Fibroblast of mammary gland (primary cell): ENCODE data around the gene C5orf63.
"Not testable (repeated sequence)": the region's sequence is repeated elsewhere in the genome, so short reads cannot be mapped to it uniquely, and the experiment has no call there.

Experiments used
- DNase-seq: peaks from one replicate; pipeline ENCODE4 v3.0.0-alpha.2; 2010; ENCODE audit warnings: low read depth
- H3K4me3 ChIP-seq: 2 replicates; pipeline ENCODE4 v1.5.1; 2011; ENCODE audit warnings: low read depth, mild to moderate bottlenecking, low read length, moderate library complexity; ENCODE audit not compliant: control insufficient read depth
- TF ChIP-seq, protein P1 (sequence below): conservative IDR thresholded peaks from 2 replicates; pipeline ENCODE4 v1.5.1; 2011; ENCODE audit warnings: low read depth, low read length, inconsistent platforms; ENCODE audit not compliant: control insufficient read depth, insufficient read depth

Gene C5orf63

DNA sequence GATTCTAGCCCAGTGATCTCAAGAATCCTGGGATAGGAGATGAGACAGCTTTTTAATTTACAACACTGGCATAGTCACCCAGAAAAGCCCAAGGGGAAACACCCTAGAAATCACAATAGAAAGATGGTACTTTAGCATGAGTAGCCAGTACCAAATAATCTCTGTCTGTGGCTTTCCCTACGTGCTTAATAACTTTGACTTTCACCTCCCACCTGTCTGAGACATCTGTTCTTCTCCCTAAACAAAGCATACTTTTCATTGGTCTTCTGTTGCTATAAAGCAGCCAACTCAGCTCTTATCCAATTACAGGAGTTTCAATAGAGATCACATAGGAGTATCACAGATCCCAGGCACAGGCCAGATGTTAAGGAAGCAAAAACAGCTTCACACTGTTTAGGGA, 53.4 kb downstream of the C5orf63 start:
- no peak for DNase-seq
- no peak overlapping the region for H3K4me3 ChIP-seq
- TF ChIP-seq, protein P1, sequence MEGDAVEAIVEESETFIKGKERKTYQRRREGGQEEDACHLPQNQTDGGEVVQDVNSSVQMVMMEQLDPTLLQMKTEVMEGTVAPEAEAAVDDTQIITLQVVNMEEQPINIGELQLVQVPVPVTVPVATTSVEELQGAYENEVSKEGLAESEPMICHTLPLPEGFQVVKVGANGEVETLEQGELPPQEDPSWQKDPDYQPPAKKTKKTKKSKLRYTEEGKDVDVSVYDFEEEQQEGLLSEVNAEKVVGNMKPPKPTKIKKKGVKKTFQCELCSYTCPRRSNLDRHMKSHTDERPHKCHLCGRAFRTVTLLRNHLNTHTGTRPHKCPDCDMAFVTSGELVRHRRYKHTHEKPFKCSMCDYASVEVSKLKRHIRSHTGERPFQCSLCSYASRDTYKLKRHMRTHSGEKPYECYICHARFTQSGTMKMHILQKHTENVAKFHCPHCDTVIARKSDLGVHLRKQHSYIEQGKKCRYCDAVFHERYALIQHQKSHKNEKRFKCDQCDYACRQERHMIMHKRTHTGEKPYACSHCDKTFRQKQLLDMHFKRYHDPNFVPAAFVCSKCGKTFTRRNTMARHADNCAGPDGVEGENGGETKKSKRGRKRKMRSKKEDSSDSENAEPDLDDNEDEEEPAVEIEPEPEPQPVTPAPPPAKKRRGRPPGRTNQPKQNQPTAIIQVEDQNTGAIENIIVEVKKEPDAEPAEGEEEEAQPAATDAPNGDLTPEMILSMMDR: no peak

DNA sequence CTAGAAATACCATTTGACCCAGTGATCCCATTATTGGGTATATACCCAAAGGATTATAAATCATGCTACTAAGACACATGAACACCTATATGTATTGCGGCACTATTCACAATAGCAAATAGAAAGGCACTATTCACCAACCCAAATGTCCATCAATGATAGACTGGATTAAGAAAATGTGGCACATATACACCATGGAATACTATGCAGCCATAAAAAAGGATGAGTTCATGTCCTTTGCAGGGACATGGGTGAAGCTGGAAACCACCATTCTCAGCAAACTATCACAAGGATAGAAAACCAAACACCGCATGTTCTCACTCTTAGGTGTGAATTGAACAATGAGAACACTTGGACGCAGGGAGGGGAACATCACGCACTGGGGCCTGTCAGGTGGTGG, 56.6 kb downstream of the C5orf63 start:
- DNase-seq, H3K4me3 ChIP-seq: not testable (repeated sequence)

DNA sequence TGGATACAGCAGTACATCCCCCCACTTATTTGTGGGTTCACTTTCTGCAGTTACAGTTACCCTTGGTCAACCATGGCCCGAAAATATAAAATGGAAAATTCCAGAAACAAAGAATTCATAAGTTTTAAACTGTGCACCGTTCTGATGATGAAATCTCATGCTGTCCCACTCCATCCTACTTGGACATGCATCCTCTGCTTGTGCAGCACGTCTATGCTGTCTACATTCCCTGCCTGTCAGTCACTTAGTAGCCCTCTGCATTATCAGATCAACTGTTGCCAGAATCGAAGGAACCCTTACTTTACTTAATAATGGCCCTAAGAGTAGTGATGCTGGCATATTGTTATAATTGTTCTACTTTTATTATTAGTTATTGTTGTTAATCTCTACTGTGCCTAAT, 57.6 kb downstream of the C5orf63 start:
- no peak overlapping the region for H3K4me3 ChIP-seq
- DNase-seq: no peak
- TF ChIP-seq, protein P1: no peak

DNA sequence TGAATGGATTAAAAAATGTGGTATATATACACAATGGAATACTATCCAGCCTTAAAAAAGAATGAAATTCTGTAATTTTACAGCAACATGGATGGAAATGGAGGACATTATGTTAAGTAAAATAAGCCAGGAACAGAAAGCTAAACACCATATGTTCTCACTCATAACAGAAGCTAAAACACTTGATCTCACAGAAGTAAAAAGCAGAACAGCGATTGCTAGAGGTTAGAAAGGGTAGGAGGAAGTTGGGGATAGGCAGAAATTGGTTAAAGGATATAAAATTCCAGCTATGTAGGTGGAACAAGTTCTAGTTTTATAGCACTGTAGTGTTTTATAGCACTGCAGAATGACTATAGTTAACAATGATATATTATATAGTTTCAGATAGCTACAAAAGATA, 58.7 kb downstream of the C5orf63 start:
- TF ChIP-seq, protein P1: no peak
- H3K4me3 ChIP-seq: no peak overlapping the region
- DNase-seq: no peak

DNA sequence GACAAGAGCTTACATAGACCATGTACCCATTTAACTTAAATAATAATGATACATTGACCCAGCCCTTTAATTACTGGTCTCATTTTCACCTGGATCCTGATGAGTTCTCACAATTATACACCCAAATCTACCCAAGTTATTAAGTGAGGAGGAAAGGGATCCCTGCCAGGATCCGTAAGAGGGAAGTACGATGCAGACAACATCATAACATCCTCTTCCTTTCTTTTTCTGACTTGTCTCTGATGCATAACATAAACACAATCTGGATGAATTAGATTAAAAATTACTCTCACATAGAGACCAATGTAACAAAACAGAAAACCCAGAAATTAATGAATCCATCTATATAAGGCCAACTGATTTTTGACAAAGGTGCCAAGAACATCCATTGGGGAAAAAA, 59.9 kb downstream of the C5orf63 start:
- peak; percentile 48 for DNase-seq
- H3K4me3 ChIP-seq: peak overlapping the region; percentile 5
- TF ChIP-seq, protein P1: no peak

DNA sequence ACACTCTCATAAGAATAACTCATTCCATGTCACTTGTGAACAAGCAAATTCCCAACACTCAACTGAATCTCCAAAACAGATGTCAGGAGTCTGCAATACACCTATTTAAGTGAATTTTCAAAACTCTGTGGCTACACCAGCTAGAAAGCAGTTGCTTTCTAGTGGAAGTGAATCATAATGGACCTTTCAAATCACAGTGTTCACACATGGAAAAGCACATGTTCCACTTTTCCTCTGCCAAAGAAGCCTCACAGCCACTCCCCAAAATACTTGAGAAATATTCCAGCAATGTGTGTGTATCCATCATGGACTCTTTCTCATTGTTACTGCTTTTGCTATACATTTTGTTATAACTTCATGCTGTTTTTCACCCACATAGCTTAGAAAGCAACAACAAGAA, 60.4 kb downstream of the C5orf63 start:
- TF ChIP-seq, protein P1: no peak
- no peak overlapping the region for H3K4me3 ChIP-seq
- peak; percentile 84 for DNase-seq

DNA sequence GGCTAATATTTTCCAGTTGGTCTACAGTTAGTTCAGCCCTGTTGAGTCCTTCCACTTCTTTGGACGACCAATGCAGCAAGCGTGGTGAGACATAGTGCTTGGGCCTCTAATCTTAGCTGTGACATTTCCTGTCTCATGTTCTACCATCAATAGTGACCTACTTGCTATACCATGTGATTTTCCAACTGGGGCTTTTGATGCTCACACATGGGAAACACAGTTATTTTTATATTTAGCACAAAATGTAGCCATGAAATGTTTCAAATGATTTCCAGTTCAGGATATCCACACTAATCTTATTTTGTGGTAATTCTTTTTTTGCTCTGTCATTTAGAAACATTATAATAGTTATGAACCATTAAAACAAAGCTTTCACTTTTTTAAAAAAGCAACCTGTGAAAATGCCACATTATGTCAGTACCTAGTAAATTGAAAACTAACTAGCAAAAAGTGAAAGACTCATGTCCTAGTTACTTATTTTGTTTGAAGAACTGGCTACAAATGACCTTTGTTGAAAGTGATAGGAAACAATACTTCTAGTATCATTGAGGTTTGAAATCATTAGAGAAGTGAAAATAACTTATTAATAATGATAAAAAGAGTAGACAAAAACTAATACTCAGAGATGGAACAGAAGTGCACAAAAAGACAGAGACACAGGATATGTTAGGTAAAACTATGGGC, 61.2 kb downstream of the C5orf63 start:
- no peak overlapping the region for H3K4me3 ChIP-seq
- no peak for DNase-seq
- TF ChIP-seq, protein P1: no peak
